Mucosa of descending colon (tissue), 3 donors: ENCODE results near the gene NACA2. TPM values are rescaled to one million over a fixed set of nuclear protein-coding genes. Genes with fewer than 3 reads are reported as not detected.
"Not testable (repeated sequence)": the region's sequence is repeated elsewhere in the genome, so short reads cannot be mapped to it uniquely, and the experiment has no call there.

ENCODE experiments used
- ATAC-seq: fragments of 200-7000 bp; cut with Tn5 transposase; one replicate; pipeline ENCODE4 v1.9.1; 2020; ENCODE audit warnings: mild to moderate bottlenecking, moderate library complexity
- DNase-seq, 3 donors: peaks; one replicate each; pipeline ENCODE4 v3.0.0-alpha.2; 2020
- H3K36me3 ChIP-seq: fragments of 200-600 bp; one replicate; pipeline ENCODE4 v1.8.0; 2021; ENCODE audit warnings: low read depth, mild to moderate bottlenecking
- H3K4me1 ChIP-seq: fragments of 200-600 bp; one replicate; pipeline ENCODE4 v1.8.0; 2021; ENCODE audit warnings: low read depth, mild to moderate bottlenecking
- H3K4me3 ChIP-seq: fragments of 200-600 bp; one replicate; pipeline ENCODE4 v1.8.0; 2021; ENCODE audit warnings: mild to moderate bottlenecking
- H3K9me3 ChIP-seq: fragments of 200-600 bp; one replicate; pipeline ENCODE4 v1.8.0; 2021; ENCODE audit warnings: mild to moderate bottlenecking
- CTCF ChIP-seq: fragments of 200-600 bp; IDR thresholded peaks from one replicate; pipeline ENCODE4 v1.8.0; 2022; ENCODE audit warnings: antibody characterized with exemption, mild to moderate bottlenecking
- intact Hi-C, 2 donors: fragments of 100-400 bp; cut with DNase I in 1 of 2; cut with micrococcal nuclease in 1 of 2; formaldehyde crosslinking; loops; one replicate each; pipeline versions ENCODE4 v1.11.0 to v1.11.1; 2022; cut with DNase I, micrococcal nuclease
- total RNA-seq, 3 donors: library from RNA; stranded (reverse); fragmentation: NEBNext Ultra II Directional in 2 of 3; extraction: Animal tissue kit (Norgen Biotek cat#: 25700) in 2 of 3; gene quantifications; one replicate each; pipeline versions ENCODE4 v1.2.1 to v1.2.4, GENCODE V29; 2021 to 2023
- donor health status: DM: no; HTN: no; CAD: no; lungs with moderate emphysema.
- donor health status: DM: no; HTN: no; CAD: no.
- donor health status: DM: no; HTN: yes; CAD: no.

NACA2 gene
- total RNA-seq, 3 donors from 2014 or later: not detected

- H3K4me3 ChIP-seq: no peak overlapping the region
- H3K9me3 ChIP-seq: no peaks in the 10 kb centered on the region
- ATAC-seq: no peak
- H3K4me1 ChIP-seq: no peaks in the 10 kb centered on the region
- TF ChIP-seq CTCF: no peak
- no peak for DNase-seq
- no peaks in the 10 kb centered on the region for H3K36me3 ChIP-seq
- intact Hi-C loops: loop anchor here (5.0 to 10.0 kb wide), 2 partner anchors 128 to 140 kb away; no protein-coding TSS in a partner anchor
Observed at GRCh38 chr17:61555127-61555566, 35.9 kb downstream of the NACA2 start.

- Histone ChIP-seq H3K9me3 (no peaks in the 10 kb centered on the region), H3K4me1 (no peaks in the 10 kb centered on the region), H3K4me3 (no peak overlapping the region), H3K36me3 (no peaks in the 10 kb centered on the region)
- intact Hi-C loops: loop anchor here in 1 of 2 donors (10.0 kb wide), 1 partner anchor 139 kb away; no protein-coding TSS in a partner anchor
- DNase-seq (no peak), ATAC-seq (no peak)
- no peak for TF ChIP-seq CTCF
Observed at GRCh38 chr17:61554209-61554608, 36.8 kb downstream of the NACA2 start.

GRCh38 chr17:61552560-61552959 is 38.5 kb downstream of the NACA2 start:
- ATAC-seq, H3K9me3 ChIP-seq, H3K36me3 ChIP-seq, DNase-seq, H3K4me3 ChIP-seq, H3K4me1 ChIP-seq: not testable (repeated sequence)
- intact Hi-C loops: loop anchor here in 1 of 2 donors (10.0 kb wide), 1 partner anchor 138 kb away; no protein-coding TSS in a partner anchor

- ATAC-seq (peak; percentile 47), DNase-seq (no peak)
- Histone ChIP-seq H3K4me1 (no peaks in the 10 kb centered on the region), H3K4me3 (no peak overlapping the region), H3K36me3 (no peaks in the 10 kb centered on the region), H3K9me3 (no peaks in the 10 kb centered on the region)
- TF ChIP-seq CTCF: peak; percentile 15
- intact Hi-C loops: loop anchor here in 1 of 2 donors (10.0 kb wide), 1 partner anchor 136 kb away; no protein-coding TSS in a partner anchor
Observed at GRCh38 chr17:61551255-61551742, 39.7 kb downstream of the NACA2 start.

- DNase-seq (no peak), ATAC-seq (no peak)
- no peaks in the 10 kb centered on the region for H3K4me1 ChIP-seq
- H3K36me3 ChIP-seq: no peaks in the 10 kb centered on the region
- H3K4me3 ChIP-seq: no peak overlapping the region
- no peaks in the 10 kb centered on the region for H3K9me3 ChIP-seq
- TF ChIP-seq CTCF: no peak
- intact Hi-C loops: loop anchor here in 1 of 2 donors (10.0 kb wide), 1 partner anchor 132 kb away; no protein-coding TSS in a partner anchor
Observed at GRCh38 chr17:61547113-61547512, 43.9 kb downstream of the NACA2 start.

GRCh38 chr17:61545335-61545938 is 45.6 kb downstream of the NACA2 start:
- Histone ChIP-seq H3K9me3 (peaks cover 3% of the 10 kb centered on the region), H3K4me3 (no peak overlapping the region), H3K36me3 (no peaks in the 10 kb centered on the region), H3K4me1 (no peaks in the 10 kb centered on the region)
- ATAC-seq (no peak), DNase-seq (no peak)
- no peak for TF ChIP-seq CTCF
- intact Hi-C loops: loop anchor here in 1 of 2 donors (10.0 kb wide), 1 partner anchor 131 kb away; no protein-coding TSS in a partner anchor
